Measurements from ENCODE around the gene ARL8A.
"Not testable (repeated sequence)": the region's sequence is repeated elsewhere in the genome, so short reads cannot be mapped to it uniquely, and the experiment has no call there.

- not testable (repeated sequence) for TF ChIP-seq CTCF (IDR thresholded peaks at IDR 0.05 in 8 of 11, conservative IDR thresholded peaks at IDR 0.05 in 3 of 11); POLR2AphosphoS5 (IDR thresholded peaks at IDR 0.05)
These were observed 46.9 kb upstream of the ARL8A start for GRCh38 chr1:202191391-202191790.
